Heart right ventricle (tissue), 16 donors: ENCODE measurements around the gene PPP1R9B. TPM values are rescaled to one million over a fixed set of nuclear protein-coding genes. Genes with fewer than 3 reads are reported as not detected.

ENCODE experiments used
- ATAC-seq, 8 donors: fragments of 200-7000 bp; cut with Tn5 transposase; one replicate each; pipeline ENCODE4 v1.9.1; 2020; ENCODE audit warnings: mild to moderate bottlenecking in 8 of 8, moderate library complexity in 8 of 8, moderate number of reproducible peaks in 1 of 8
- DNase-seq, 2 donors: peaks; one replicate each; pipeline ENCODE4 v3.0.0-alpha.2; 2020
- H3K27ac ChIP-seq, 10 donors: fragments of 200-600 bp; sonication (generic) in 2 of 10; one replicate each; pipeline versions ENCODE4 v1.5.0 to v1.8.0; 2020 to 2022; ENCODE audit warnings: mild to moderate bottlenecking in 3 of 10
- H3K27me3 ChIP-seq, 7 donors: fragments of 200-600 bp; one replicate each; pipeline ENCODE4 v1.8.0; 2021 to 2022; ENCODE audit warnings: mild to moderate bottlenecking in 2 of 7
- H3K36me3 ChIP-seq, 9 donors: fragments of 200-600 bp; sonication (generic) in 1 of 9; one replicate each; pipeline versions ENCODE4 v1.5.0 to v1.8.0; 2020 to 2022; ENCODE audit warnings: mild to moderate bottlenecking in 2 of 9
- H3K4me1 ChIP-seq, 9 donors: fragments of 200-600 bp; sonication (generic) in 1 of 9; one replicate each; pipeline versions ENCODE4 v1.5.0 to v1.8.0; 2020 to 2022; ENCODE audit warnings: mild to moderate bottlenecking in 4 of 9
- H3K4me3 ChIP-seq, 10 donors: fragments of 200-600 bp; sonication (generic) in 2 of 10; one replicate each; pipeline versions ENCODE4 v1.5.0 to v1.8.0; 2020 to 2022; ENCODE audit warnings: mild to moderate bottlenecking in 7 of 10, moderate library complexity in 2 of 10
- H3K9me3 ChIP-seq, 11 donors: fragments of 200-600 bp in 10 of 11; sonication (generic) in 2 of 11; one replicate each; pipeline versions ENCODE4 v1.5.0 to v1.8.0; 2013 to 2022; ENCODE audit warnings: mild to moderate bottlenecking in 2 of 11, control low read depth in 1 of 11, moderate library complexity in 1 of 11
- WGBS, 2 donors: extraction: QIAGEN DNeasy Blood & Tissue Kit; methylation state at CpG; one replicate each; pipeline ENCODE4 v1.1.7; 2013; ENCODE audit warnings: inconsistent platforms in 1 of 2; 5-methylcytosine and 5-hydroxymethylcytosine counted together
- intact Hi-C, 10 donors: fragments of 100-400 bp; cut with DNase I; formaldehyde crosslinking; loops; one replicate each; pipeline versions ENCODE4 v1.11.1 to v1.14.2; 2022
- polyA plus RNA-seq, 2 donors: library from polyadenylated mRNA; stranded (reverse); fragments of 200-250 nt; gene quantifications; one replicate each; pipeline ENCODE4 v1.2.3, GENCODE V29; 2013
- total RNA-seq, 10 donors: library from RNA; stranded (reverse); fragmentation: NEBNext Ultra II Directional in 3 of 10; extraction: Animal tissue kit (Norgen Biotek cat#: 25700) in 3 of 10; gene quantifications; one replicate each; pipeline versions ENCODE4 v1.2.1 to v1.2.4, GENCODE V29; 2021 to 2023
- TF ChIP-seq, protein P1 (sequence below), 9 donors: fragments of 200-600 bp; sonication (generic) in 2 of 9; IDR thresholded peaks; one replicate each; pipeline versions ENCODE4 v1.5.0 to v1.8.0; 2021 to 2022; ENCODE audit warnings: antibody characterized with exemption in 9 of 9, mild to moderate bottlenecking in 5 of 9, moderate library complexity in 1 of 9
- donor health status: Arrhythmogenic right ventricular cardiomyopathy.
- donor health status: ischemic (EF 13 %, LVEDD 7.1; RV severe dilation, severe dysfunction).
- donor health status: healthy with polysubstance abuse.
- donor health status: DM: no; HTN: yes; CAD: no.
- donor health status: DM: no; HTN: no; CAD: no.
- donor health status: ischemic (EF 25% LVEDD 6.9; RV normal size, moderate dysfunction).
- donor health status: ischemic (EF 25% LVEDD 5.7; RV mildly dilated, moderate dysfunction).
- donor health status: healthy.
- donor health status: DM: yes; HTN: yes; CAD: no.
- donor health status: Ischemic cardiomyopathy.
- donor health status: ischemic (EF 35%, LVEDD 5.7; RV mildly dilated, moderate dysfunction).
- donor health status: nonischemic (EF 11% LVEDD 7.7; RV severe dilation, severe dysfunction).
- donor health status: DM: yes; HTN: yes; CAD: no.
- donor health status: PGD.
- donor health status: ischemic (EF 29% LVEDD 5.4; RV normal size, mild dysfunction).
- donor health status: nonischemic (EF 23%, LVEDD 6.1; RV moderate dilation, normal function).

The PPP1R9B gene
- total and polyA plus RNA-seq, 12 donors = 17.3 to 45.4 (median 26.9) TPM

DNA sequence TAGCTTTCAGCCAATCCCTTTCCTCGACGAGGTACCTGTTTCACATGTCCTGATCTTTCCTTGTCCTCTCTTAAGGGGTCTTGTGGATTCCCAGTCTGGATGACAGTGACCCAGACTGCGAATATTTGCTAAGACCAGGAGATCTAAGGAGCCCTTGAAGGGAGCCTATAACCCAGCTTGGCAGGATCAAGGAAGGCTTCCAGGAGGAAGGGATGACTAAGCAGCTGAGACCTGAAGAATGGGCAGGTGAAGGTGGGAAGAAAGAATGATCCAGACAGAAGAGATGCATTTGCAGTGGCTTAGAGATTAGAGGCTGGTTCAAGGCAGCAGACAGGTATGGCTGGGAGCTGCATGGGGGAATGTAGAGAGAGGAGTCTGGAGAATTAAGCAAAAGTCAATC is 57.2 kb downstream of the PPP1R9B start:
- peaks cover 8 to 36% (median 29%) of the 10 kb centered on the region in 9 donors for H3K4me1 ChIP-seq
- no peaks in the 10 kb centered on the region for H3K27me3 ChIP-seq
- TF ChIP-seq, protein P1, sequence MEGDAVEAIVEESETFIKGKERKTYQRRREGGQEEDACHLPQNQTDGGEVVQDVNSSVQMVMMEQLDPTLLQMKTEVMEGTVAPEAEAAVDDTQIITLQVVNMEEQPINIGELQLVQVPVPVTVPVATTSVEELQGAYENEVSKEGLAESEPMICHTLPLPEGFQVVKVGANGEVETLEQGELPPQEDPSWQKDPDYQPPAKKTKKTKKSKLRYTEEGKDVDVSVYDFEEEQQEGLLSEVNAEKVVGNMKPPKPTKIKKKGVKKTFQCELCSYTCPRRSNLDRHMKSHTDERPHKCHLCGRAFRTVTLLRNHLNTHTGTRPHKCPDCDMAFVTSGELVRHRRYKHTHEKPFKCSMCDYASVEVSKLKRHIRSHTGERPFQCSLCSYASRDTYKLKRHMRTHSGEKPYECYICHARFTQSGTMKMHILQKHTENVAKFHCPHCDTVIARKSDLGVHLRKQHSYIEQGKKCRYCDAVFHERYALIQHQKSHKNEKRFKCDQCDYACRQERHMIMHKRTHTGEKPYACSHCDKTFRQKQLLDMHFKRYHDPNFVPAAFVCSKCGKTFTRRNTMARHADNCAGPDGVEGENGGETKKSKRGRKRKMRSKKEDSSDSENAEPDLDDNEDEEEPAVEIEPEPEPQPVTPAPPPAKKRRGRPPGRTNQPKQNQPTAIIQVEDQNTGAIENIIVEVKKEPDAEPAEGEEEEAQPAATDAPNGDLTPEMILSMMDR (IDR thresholded peaks at IDR 0.05) = no peak
- intact Hi-C loops = loop anchor here in 8 of 10 donors (5.0 to 10.0 kb wide), 4 partner anchors 36 to 204 kb away; partner anchors contain the start of gene ITGA3 (in 2 of the 8)
- H3K4me3 ChIP-seq = no peak overlapping the region
- 87 to 89% methylated on average over 3 of the region's 3 CpGs for WGBS, 2 donors
- DNase-seq (no peak), ATAC-seq (no peak)
- H3K9me3 ChIP-seq = no peaks in the 10 kb centered on the region
- H3K27ac ChIP-seq = no peak overlapping the region
- H3K36me3 ChIP-seq = peaks cover 0 to 35% (median 6%) of the 10 kb centered on the region in 9 donors

DNA sequence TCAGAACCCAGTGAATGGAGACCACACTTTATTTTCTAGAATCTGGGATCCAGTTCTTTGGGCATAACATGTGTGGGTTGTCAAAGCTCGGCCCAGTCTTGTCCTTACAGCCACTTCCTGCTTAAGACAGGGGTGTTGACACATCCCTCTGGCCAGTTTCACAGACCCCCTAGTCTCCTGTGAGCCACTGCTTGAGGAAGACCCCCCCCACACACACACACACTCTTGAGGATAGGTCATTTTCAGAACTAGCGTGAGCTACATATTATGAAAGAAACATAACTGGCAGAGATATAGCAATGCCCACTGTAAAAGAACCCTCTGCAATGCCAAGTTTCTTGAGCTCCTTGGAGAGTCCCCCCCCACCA is 58.6 kb downstream of the PPP1R9B start:
- H3K4me3 ChIP-seq = no peak overlapping the region
- 65% methylated on average over 2 of the region's 2 CpGs for WGBS, 2 donors
- TF ChIP-seq, protein P1 (IDR thresholded peaks at IDR 0.05) = no peak
- peaks cover 0 to 30% (median 0%) of the 10 kb centered on the region in 9 donors for H3K36me3 ChIP-seq
- DNase-seq = no peak
- no peak for ATAC-seq
- H3K27me3 ChIP-seq = no peaks in the 10 kb centered on the region
- intact Hi-C loops = loop anchor here in 8 of 10 donors (5.0 to 10.0 kb wide), 4 partner anchors 35 to 205 kb away; partner anchors contain the start of gene ITGA3 (in 2 of the 8)
- H3K4me1 ChIP-seq = peaks cover 6 to 25% (median 19%) of the 10 kb centered on the region in 9 donors
- H3K27ac ChIP-seq = no peak overlapping the region
- H3K9me3 ChIP-seq = no peaks in the 10 kb centered on the region

DNA sequence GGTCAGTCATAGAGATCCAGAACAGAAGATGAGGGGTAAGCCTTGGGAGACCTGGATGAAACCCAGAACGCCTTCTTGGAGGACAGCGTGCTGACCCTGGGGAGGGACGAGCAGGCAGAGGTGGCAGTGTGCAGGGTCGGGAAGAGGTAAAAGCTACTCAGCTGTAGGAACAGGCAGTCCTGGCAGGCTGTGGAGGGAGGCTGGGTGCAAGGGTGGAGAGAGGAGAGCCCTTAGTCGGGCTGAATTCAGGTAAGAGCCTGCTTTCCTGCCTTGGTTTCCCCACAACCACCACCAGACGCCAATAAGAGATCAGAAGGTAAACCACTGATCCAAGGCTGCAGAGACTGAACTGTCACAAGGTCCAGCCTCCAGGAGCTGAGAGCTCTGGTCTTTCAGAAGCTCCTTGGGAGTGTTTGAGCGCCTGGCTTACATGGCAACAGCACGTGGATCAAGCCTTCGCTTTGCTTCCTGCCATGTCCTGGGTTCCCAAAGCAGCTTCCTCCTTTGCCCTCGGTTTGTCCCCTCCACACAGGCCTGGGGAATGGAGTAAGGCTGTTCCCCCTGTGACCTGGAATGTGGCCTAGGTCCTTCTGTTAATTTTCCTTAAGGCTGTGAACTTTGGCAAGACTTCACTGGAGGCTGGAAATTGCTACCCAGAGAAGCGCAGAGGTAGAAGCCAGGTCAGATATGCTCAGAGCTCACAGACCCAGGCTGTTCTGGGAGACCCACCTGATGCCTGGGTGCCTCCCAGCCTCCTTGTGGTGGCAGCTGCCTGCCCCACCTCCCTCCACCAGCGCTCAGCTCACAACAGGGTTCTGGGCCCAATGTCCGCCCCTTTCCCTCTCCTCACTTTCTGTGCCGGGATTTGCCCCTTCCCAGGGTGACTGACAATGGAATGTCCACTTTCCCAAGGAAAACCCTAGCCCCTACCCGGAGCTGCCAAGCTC is 59.2 kb downstream of the PPP1R9B start:
- no peak overlapping the region for H3K4me3 ChIP-seq
- intact Hi-C loops = loop anchor here in 8 of 10 donors (5.0 to 10.0 kb wide), 4 partner anchors 34 to 206 kb away; partner anchors contain the start of gene ITGA3 (in 2 of the 8)
- peaks cover 0 to 31% (median 0%) of the 10 kb centered on the region in 9 donors for H3K36me3 ChIP-seq
- WGBS, 2 donors = 78 to 83% methylated on average over 15 of the region's 15 CpGs
- no peak for DNase-seq
- H3K4me1 ChIP-seq = peaks cover 0 to 19% (median 12%) of the 10 kb centered on the region in 9 donors
- H3K9me3 ChIP-seq = no peaks in the 10 kb centered on the region
- no peak overlapping the region for H3K27ac ChIP-seq
- no peak for ATAC-seq
- TF ChIP-seq, protein P1 (IDR thresholded peaks at IDR 0.05) = no peak
- no peaks in the 10 kb centered on the region for H3K27me3 ChIP-seq

DNA sequence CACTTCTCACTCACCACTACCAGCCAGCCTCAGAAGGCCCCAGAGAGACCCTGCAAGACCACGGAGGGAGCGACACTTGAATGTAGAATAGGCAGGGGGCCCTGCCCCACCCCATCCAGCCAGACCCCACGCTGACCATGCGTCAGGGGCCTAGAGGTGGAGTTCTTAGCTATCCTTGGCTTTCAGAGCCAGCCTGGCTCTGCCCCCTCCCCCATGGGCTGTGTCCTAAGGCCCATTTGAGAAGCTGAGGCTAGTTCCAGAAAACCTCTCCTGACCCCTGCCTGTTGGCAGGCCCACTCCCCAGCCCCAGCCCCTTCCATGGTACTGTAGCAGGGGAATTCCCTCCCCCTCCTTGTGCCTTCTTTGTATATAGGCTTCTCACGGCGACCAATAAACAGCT is 60.4 kb downstream of the PPP1R9B start:
- DNase-seq = no peak
- TF ChIP-seq, protein P1 (IDR thresholded peaks at IDR 0.05) = no peak
- WGBS, 2 donors = 85 to 87% methylated on average over 6 of the region's 6 CpGs

More for the DNA sequence above, 60.4 kb downstream of the PPP1R9B start:
- H3K4me1 ChIP-seq = peaks cover 0 to 11% (median 4%) of the 10 kb centered on the region in 9 donors
- H3K27me3 ChIP-seq = no peaks in the 10 kb centered on the region
- H3K4me3 ChIP-seq = no peak overlapping the region
- H3K9me3 ChIP-seq = no peaks in the 10 kb centered on the region
- intact Hi-C loops = loop anchor here in 8 of 10 donors (5.0 to 10.0 kb wide), 4 partner anchors 33 to 207 kb away; partner anchors contain the start of gene ITGA3 (in 2 of the 8)
- no peak for ATAC-seq
- no peak overlapping the region for H3K27ac ChIP-seq
- peaks cover 0 to 31% (median 0%) of the 10 kb centered on the region in 9 donors for H3K36me3 ChIP-seq
